Heart left ventricle (tissue), 13 donors: Measurements from ENCODE around the gene DIP2C.

Experiments
- CTCF ChIP-seq, 12 donors: fragments of 200-600 bp; sonication (generic) in 4 of 12; IDR thresholded peaks; one replicate each; pipeline versions ENCODE4 v1.5.0 to v1.8.0; 2018 to 2022; ENCODE audit warnings: antibody characterized with exemption in 12 of 12, mild to moderate bottlenecking in 5 of 12
- POLR2A ChIP-seq, 2 donors: fragments of 450-650 bp; IDR thresholded peaks; one replicate each; pipeline ENCODE4 v1.6.1; 2017; ENCODE audit warnings: antibody characterized with exemption in 2 of 2, mild to moderate bottlenecking in 2 of 2, moderate library complexity in 2 of 2
- donor health status: ischemic (EF 13 %, LVEDD 7.1; RV severe dilation, severe dysfunction).
- donor health status: DM: no; HTN: yes; CAD: no.
- donor health status: DM: no; HTN: no; CAD: no.
- donor health status: ischemic (EF 25% LVEDD 6.9; RV normal size, moderate dysfunction).
- donor health status: ischemic (EF 25% LVEDD 5.7; RV mildly dilated, moderate dysfunction).
- donor health status: ischemic (EF 35%, LVEDD 5.7; RV mildly dilated, moderate dysfunction).
- donor health status: nonischemic (EF 11% LVEDD 7.7; RV severe dilation, severe dysfunction).
- donor health status: DM: yes; HTN: yes; CAD: no.
- donor health status: PGD.
- donor health status: ischemic (EF 29% LVEDD 5.4; RV normal size, mild dysfunction).
- donor health status: nonischemic (EF 23%, LVEDD 6.1; RV moderate dilation, normal function).

- no peak for TF ChIP-seq CTCF (IDR thresholded peaks at IDR 0.05)
- TF ChIP-seq POLR2A (IDR thresholded peaks at IDR 0.05), result no peak
Measured at GRCh38 chr10:384538-385305, 304.7 kb downstream of the DIP2C start.
